GM23248 (cell line): Measurements from ENCODE around the gene LSR. TPM values are rescaled to one million over a fixed set of nuclear protein-coding genes. Genes with fewer than 3 reads are reported as not detected.

ENCODE experiments used
- DNase-seq: peaks from one replicate; pipeline ENCODE4 v3.0.0-alpha.2; 2015
- H2AFZ ChIP-seq: fragments of 200-600 bp; sonication (generic); 2 replicates; pipeline ENCODE4 v1.6.1; 2016; ENCODE audit warnings: antibody characterized with exemption
- H3F3A ChIP-seq: fragments of 200-600 bp; sonication (generic); 2 replicates; pipeline ENCODE4 v1.6.1; 2016; ENCODE audit warnings: mild to moderate bottlenecking, antibody characterized with exemption, mixed run types; ENCODE audit not compliant: insufficient read depth
- H3K27ac ChIP-seq: fragments of 200-600 bp; sonication (generic); 2 replicates; pipeline ENCODE4 v1.5.1; 2016; ENCODE audit warnings: mild to moderate bottlenecking
- H3K27me3 ChIP-seq: fragments of 200-600 bp; sonication (generic); replicated peaks from 2 replicates; pipeline ENCODE4 v1.6.1; 2016; ENCODE audit warnings: mild to moderate bottlenecking; ENCODE audit not compliant: insufficient read depth
- H3K36me3 ChIP-seq: fragments of 200-600 bp; sonication (generic); 2 replicates; pipeline ENCODE4 v1.6.1; 2016; ENCODE audit warnings: low read depth, mild to moderate bottlenecking
- H3K4me1 ChIP-seq: fragments of 200-600 bp; sonication (generic); 2 replicates; pipeline ENCODE4 v1.6.1; 2016; ENCODE audit warnings: mild to moderate bottlenecking; ENCODE audit not compliant: insufficient read depth
- H3K4me2 ChIP-seq: fragments of 200-600 bp; sonication (generic); one replicate; pipeline ENCODE4 v1.6.1; 2016; ENCODE audit warnings: mild to moderate bottlenecking; ENCODE audit not compliant: unreplicated experiment
- H3K4me3 ChIP-seq: fragments of 200-600 bp; sonication (generic); 2 replicates; pipeline ENCODE4 v1.5.1; 2016; ENCODE audit warnings: mild to moderate bottlenecking
- H3K79me2 ChIP-seq: fragments of 200-600 bp; sonication (generic); 2 replicates; pipeline ENCODE4 v1.6.1; 2016; ENCODE audit warnings: mild to moderate bottlenecking; ENCODE audit not compliant: insufficient read depth
- H3K9ac ChIP-seq: fragments of 200-600 bp; sonication (generic); 2 replicates; pipeline ENCODE4 v1.6.1; 2016; ENCODE audit warnings: mild to moderate bottlenecking
- H3K9me2 ChIP-seq: fragments of 200-600 bp; sonication (generic); 2 replicates; pipeline ENCODE4 v1.6.1; 2016; ENCODE audit warnings: mixed run types, mild to moderate bottlenecking, moderate library complexity; ENCODE audit not compliant: insufficient read depth
- H3K9me3 ChIP-seq: fragments of 200-600 bp; sonication (generic); one replicate; pipeline ENCODE4 v1.6.1; 2017; ENCODE audit warnings: low read depth
- H4K20me1 ChIP-seq: fragments of 200-600 bp; sonication (generic); 2 replicates; pipeline ENCODE4 v1.6.0; 2016; ENCODE audit not compliant: insufficient read depth
- EZH2 ChIP-seq: fragments of 200-600 bp; sonication (generic); IDR thresholded peaks from 2 replicates; pipeline ENCODE4 v1.6.1; 2018; ENCODE audit warnings: antibody characterized with exemption, mild to moderate bottlenecking; ENCODE audit not compliant: insufficient read depth, poor library complexity, severe bottlenecking
- EZH2phosphoT487 ChIP-seq: fragments of 200-600 bp; sonication (generic); IDR thresholded peaks from 2 replicates; pipeline ENCODE4 v1.6.1; 2018; ENCODE audit warnings: antibody characterized with exemption, moderate library complexity, mild to moderate bottlenecking, low read depth; ENCODE audit not compliant: insufficient read depth
- WGBS, 2 experiments: methylation state at CpG; one replicate each; pipeline ENCODE4 v1.1.6; 2015 to 2017; ENCODE audit warnings: low lambda C conversion rate in 2 of 2, low coverage in 1 of 2; ENCODE audit errors: missing lambda C conversion rate in 2 of 2; 5-methylcytosine and 5-hydroxymethylcytosine counted together
- in situ Hi-C: fragments of 300-500 bp; cut with MboI; formaldehyde crosslinking; loops from 2 replicates; pipeline ENCODE4 v1.15.0; 2020
- polyA plus RNA-seq: library from polyadenylated mRNA; unstranded; fragments of >200 nt; fragmentation: Nextera tagmentation; extraction: Ambion mirVana; gene quantifications from 2 replicates; pipeline ENCODE4 v1.2.1, GENCODE V29; 2016
- total RNA-seq: library from RNA; depleted of rRNA; stranded (reverse); fragments of >200 nt; shearing (Covaris generic); gene quantifications from 2 replicates; pipeline ENCODE4 v1.2.3, GENCODE V29; 2014

The LSR gene
- total and polyA plus RNA-seq, 2 experiments from 2014 or later: 2.7 TPM; not detected in 1

DNA sequence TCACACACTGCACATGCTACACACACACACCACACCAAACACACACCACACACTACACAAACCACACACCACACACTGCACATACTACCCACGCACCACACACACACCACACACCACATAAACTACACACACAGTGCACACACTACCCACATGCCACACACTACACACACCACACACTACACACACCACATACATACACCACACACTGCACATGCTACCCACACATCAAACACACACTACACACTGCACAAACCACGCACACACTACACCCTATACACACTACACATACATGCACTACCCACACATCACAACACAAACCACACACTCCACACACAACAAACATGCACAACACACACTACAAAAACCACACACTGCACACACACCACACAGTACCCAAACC, 49.1 kb downstream of the LSR start:
- WGBS, 2 experiments: 88 to 97% methylated on average over 2 of the region's 2 CpGs
- TF ChIP-seq EZH2 (no peak), EZH2phosphoT487 (no peak)
- Histone ChIP-seq H3K27ac (no peak overlapping the region), H3K4me3 (no peak overlapping the region), H3K4me1 (peaks cover 8% of the 10 kb centered on the region; the same call in 1 of the 2 replicates), H3K9ac (no peak overlapping the region), H3K27me3 (peaks cover 21% of the 10 kb centered on the region), H3K36me3 (no peaks in the 10 kb centered on the region), H4K20me1 (no peaks in the 10 kb centered on the region), H3K79me2 (no peaks in the 10 kb centered on the region), H3K9me2 (no peaks in the 10 kb centered on the region), H3F3A (no peaks in the 10 kb centered on the region), H2AFZ (no peak overlapping the region), H3K4me2 (no peak overlapping the region), H3K9me3 (no peaks in the 10 kb centered on the region)
- in situ Hi-C loops: no loop called here
- DNase-seq: no peak

DNA sequence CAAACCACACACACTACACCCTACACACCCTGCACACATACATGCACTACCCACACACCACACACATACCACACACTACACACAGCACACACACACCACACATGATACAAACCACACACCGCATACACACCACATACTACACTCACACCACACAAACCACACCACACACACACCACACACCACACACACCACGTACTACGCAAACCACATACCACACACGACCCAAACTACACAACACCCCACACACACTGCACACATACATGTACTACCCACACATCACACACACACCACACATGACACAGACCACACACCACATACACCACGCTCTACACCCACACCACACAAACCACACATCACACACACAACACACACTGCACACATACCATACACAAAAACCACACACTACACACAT, 49.8 kb downstream of the LSR start:
- Histone ChIP-seq H3K4me3 (no peak overlapping the region), H3K27ac (no peak overlapping the region), H3K9ac (no peak overlapping the region), H3F3A (no peaks in the 10 kb centered on the region), H3K36me3 (no peaks in the 10 kb centered on the region), H3K27me3 (peaks cover 17% of the 10 kb centered on the region), H3K4me1 (peaks cover 8% of the 10 kb centered on the region; the same call in 1 of the 2 replicates), H3K9me3 (no peaks in the 10 kb centered on the region), H4K20me1 (no peaks in the 10 kb centered on the region), H3K9me2 (no peaks in the 10 kb centered on the region), H2AFZ (no peak overlapping the region), H3K79me2 (no peaks in the 10 kb centered on the region), H3K4me2 (no peak overlapping the region)
- in situ Hi-C loops: no loop called here
- DNase-seq: no peak
- WGBS, 2 experiments: 86 to 89% methylated on average over 3 to 5 of the region's 5 CpGs
- TF ChIP-seq EZH2phosphoT487: no peak
- no peak for TF ChIP-seq EZH2

DNA sequence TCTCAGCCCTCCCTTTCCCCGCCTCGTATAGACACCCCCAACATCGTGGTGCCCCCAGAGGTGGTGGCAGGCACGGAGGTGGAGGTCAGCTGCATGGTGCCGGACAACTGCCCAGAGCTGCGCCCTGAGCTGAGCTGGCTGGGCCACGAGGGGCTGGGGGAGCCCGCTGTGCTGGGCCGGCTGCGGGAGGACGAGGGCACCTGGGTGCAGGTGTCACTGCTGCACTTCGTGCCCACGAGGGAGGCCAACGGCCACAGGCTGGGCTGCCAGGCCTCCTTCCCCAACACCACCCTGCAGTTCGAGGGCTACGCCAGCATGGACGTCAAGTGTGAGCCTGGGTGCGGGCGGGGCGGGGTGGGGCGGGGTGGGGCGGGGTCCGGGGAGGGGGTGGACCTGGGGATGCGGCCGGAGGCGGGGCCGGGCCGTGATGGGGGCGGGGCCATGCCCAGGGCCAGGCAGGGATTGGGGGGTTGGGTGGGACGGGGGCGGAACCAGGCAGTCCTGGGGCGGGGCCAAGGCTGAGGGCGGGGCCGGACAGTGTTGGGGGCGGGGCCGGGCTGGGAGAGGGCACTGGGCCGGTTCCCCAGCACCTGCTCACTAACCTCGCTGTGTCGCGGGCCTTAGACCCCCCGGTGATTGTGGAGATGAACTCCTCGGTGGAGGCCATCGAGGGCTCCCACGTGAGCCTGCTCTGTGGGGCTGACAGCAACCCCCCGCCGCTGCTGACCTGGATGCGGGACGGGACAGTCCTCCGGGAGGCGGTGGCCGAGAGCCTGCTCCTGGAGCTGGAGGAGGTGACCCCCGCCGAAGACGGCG, 50.9 kb downstream of the LSR start:
- Histone ChIP-seq H3K27ac (no peak overlapping the region), H3K9me3 (no peaks in the 10 kb centered on the region), H3K79me2 (no peaks in the 10 kb centered on the region), H3F3A (no peaks in the 10 kb centered on the region), H3K4me2 (no peak overlapping the region), H3K9ac (no peak overlapping the region), H3K27me3 (peaks cover 5% of the 10 kb centered on the region), H3K4me1 (peaks cover 6% of the 10 kb centered on the region; the same call in 1 of the 2 replicates), H3K4me3 (no peak overlapping the region), H3K9me2 (no peaks in the 10 kb centered on the region), H3K36me3 (no peaks in the 10 kb centered on the region), H4K20me1 (no peaks in the 10 kb centered on the region), H2AFZ (no peak overlapping the region)
- 37 to 53% methylated on average over 21 to 38 of the region's 55 CpGs for WGBS, 2 experiments
- TF ChIP-seq EZH2phosphoT487 (no peak), EZH2 (no peak)
- peak; percentile 25 for DNase-seq
- in situ Hi-C loops: no loop called here

DNA sequence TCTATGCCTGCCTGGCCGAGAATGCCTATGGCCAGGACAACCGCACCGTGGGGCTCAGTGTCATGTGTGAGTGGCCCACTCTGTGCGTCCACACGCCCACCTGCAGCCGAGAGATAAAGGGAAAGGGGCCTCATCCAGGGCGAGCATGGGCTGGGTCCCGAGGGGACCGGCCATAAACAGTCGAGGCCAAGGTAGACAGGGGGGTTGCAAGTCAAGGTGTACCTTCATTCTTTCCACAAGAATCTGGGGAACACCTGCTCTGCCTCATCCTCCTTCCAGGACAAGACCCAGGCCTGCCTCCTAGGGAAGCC, 51.5 kb downstream of the LSR start:
- in situ Hi-C loops: no loop called here
- 70 to 78% methylated on average over 10 of the region's 10 CpGs for WGBS, 2 experiments

More for the DNA sequence above, 51.5 kb downstream of the LSR start:
- H3F3A ChIP-seq: no peaks in the 10 kb centered on the region
- H3K4me3 ChIP-seq: no peak overlapping the region
- H2AFZ ChIP-seq: no peak overlapping the region
- H3K9me2 ChIP-seq: no peaks in the 10 kb centered on the region
- no peak overlapping the region for H3K27ac ChIP-seq
- H3K27me3 ChIP-seq: no peaks in the 10 kb centered on the region; the same call in 1 of the 2 replicates
- no peak for DNase-seq
- H3K9ac ChIP-seq: no peak overlapping the region
- H3K79me2 ChIP-seq: no peaks in the 10 kb centered on the region
- peaks cover under 1% of the 10 kb centered on the region; the same call in 1 of the 2 replicates for H3K4me1 ChIP-seq
- no peaks in the 10 kb centered on the region for H4K20me1 ChIP-seq
- H3K36me3 ChIP-seq: no peaks in the 10 kb centered on the region
- TF ChIP-seq EZH2phosphoT487 (no peak), EZH2 (no peak)
- H3K9me3 ChIP-seq: no peaks in the 10 kb centered on the region
- H3K4me2 ChIP-seq: no peak overlapping the region
